BJ (cell line): ENCODE data around the gene PI4KA. TPM values are rescaled to one million over a fixed set of nuclear protein-coding genes. Genes with fewer than 3 reads are reported as not detected.
"Not testable (repeated sequence)": the region's sequence is repeated elsewhere in the genome, so short reads cannot be mapped to it uniquely, and the experiment has no call there.

Source experiments
- CTCF ChIA-PET: fragments of 350-600 bp; formaldehyde crosslinking; extraction: SDS; loops from one replicate; lab custom pipeline; 2021; ENCODE audit warnings: antibody characterized with exemption, inconsistent platforms; lab: Yijun Ruan, JAX
- POLR2A ChIA-PET: fragments of 300-600 bp; sonication (Branson Sonifier 250); formaldehyde crosslinking; extraction: SDS; loops from one replicate; lab custom pipeline; 2021; ENCODE audit warnings: antibody characterized with exemption; lab: Charles Lee
- DNase-seq: peaks from one replicate; pipeline ENCODE4 v3.0.0-alpha.2; 2011; ENCODE audit warnings: low read depth
- H3K27me3 ChIP-seq: 2 replicates; pipeline ENCODE4 v1.6.0; 2011; ENCODE audit warnings: low read length; ENCODE audit not compliant: control insufficient read depth, insufficient read depth
- H3K36me3 ChIP-seq: 2 replicates; pipeline ENCODE4 v1.5.1; 2011; ENCODE audit warnings: low read length; ENCODE audit not compliant: control insufficient read depth, insufficient read depth
- H3K4me3 ChIP-seq: 2 replicates; pipeline ENCODE4 v1.5.1; 2011; ENCODE audit warnings: low read depth, mild to moderate bottlenecking, control low read depth, low read length
- CTCF ChIP-seq: IDR thresholded peaks from 2 replicates; pipeline ENCODE4 v1.5.1; 2011; ENCODE audit warnings: low read depth, mild to moderate bottlenecking, control low read depth, inconsistent platforms, low read length, moderate library complexity; ENCODE audit not compliant: insufficient read depth
- polyA plus RNA-seq: library from polyadenylated mRNA; depleted of rRNA; stranded (reverse); fragments of >200 nt; gene quantifications from 2 replicates; pipeline ENCODE4 v1.2.3, GENCODE V29; 2011

PI4KA gene
- polyA plus RNA-seq, 1 experiment, result 34.2 TPM

DNA sequence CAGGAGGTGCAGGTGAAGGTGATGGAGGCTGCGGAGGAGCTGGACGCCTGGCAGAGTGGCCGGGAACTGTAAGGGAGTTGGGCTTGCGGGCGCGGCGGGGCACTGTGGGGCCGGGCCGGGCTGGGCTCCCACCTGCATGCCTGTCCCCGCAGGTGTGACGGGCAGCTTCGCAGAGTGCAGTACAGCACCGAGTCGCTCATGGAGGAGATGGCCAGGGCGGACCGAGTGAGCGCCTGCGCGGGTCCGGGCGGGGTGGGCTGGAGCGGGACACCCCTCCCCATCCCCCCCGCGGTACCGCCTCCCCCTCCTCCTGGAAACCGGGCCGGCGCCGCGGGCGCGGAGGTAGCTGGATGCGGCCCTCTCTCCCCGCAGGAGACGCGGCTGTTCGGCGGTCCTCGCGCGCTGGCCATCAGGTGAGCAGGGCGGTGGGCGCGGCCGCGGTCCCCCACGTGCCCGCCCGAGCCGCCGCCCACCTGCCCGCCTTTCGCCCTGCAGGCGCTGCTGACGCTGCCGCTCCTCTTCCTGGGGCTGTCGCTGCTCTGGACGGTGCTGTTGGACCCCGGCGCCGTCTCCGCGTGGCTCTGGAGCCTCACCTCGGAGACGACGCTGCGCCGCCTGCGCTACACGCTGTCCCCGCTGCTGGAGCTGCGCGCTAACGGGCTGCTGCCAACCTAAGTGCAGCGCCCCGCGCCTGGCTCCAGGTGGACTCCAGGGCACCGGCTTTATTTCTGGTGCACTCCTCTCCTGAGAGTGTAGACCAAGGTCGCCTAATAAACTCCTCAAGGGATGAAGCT, 154.6 kb downstream of the PI4KA start:
- H3K27me3 ChIP-seq, H3K36me3 ChIP-seq, DNase-seq: not testable (repeated sequence)
- H3K4me3 ChIP-seq, result peak overlapping the region; percentile 19
- ChIA-PET CTCF (interaction anchor here (0.5 kb wide), 1 partner anchor 22 kb away, joined by 3 read pairs; no protein-coding TSS in a partner anchor), POLR2A (interaction anchor here (0.6 kb wide), 1 partner anchor 196 kb away, joined by 4 read pairs; no protein-coding TSS in a partner anchor)

- peak overlapping the region; percentile 29 for H3K4me3 ChIP-seq
- POLR2A ChIA-PET, result interaction anchor here (0.6 kb wide), 1 partner anchor 195 kb away, joined by 4 read pairs; no protein-coding TSS in a partner anchor
- H3K27me3 ChIP-seq, CTCF ChIA-PET, H3K36me3 ChIP-seq, DNase-seq: not testable (repeated sequence)
These were observed 155.2 kb downstream of the PI4KA start for GRCh38 chr22:20703414-20703806.

GRCh38 chr22:20702546-20703413, 155.8 kb downstream of the PI4KA start:
- H3K27me3 ChIP-seq, H3K36me3 ChIP-seq, CTCF ChIA-PET: not testable (repeated sequence)
- peak; percentile 52 for DNase-seq
- peak overlapping the region; percentile 66 for H3K4me3 ChIP-seq
- POLR2A ChIA-PET, result interaction anchor here (0.6 kb wide), 1 partner anchor 195 kb away, joined by 4 read pairs; no protein-coding TSS in a partner anchor

GRCh38 chr22:20702175-20702545, 156.5 kb downstream of the PI4KA start:
- POLR2A ChIA-PET, H3K27me3 ChIP-seq, CTCF ChIA-PET, DNase-seq, H3K36me3 ChIP-seq: not testable (repeated sequence)
- peak overlapping the region; percentile 66 for H3K4me3 ChIP-seq

DNA sequence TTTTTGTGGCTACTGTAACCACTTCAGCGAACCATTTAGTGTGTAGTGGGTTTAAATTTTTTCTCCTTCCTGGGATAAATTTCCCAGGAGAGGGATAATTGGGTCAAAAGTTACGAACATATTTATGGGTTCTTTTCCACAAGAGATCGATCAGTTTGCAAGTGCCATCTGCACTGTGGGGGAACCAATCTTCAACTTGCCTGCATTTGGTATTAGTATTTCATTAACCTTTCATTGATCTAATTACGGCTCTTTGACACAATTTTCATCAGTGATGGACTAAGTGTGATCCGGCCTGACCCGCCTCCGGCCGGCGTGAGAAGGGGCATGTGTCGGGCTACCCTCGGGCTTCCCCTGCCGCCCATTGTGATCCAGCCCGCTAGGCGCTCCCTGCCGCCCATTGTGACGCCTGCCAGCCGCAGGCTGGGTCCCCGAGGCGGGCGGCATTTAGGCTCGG, 156.9 kb downstream of the PI4KA start:
- H3K36me3 ChIP-seq, CTCF ChIA-PET, H3K27me3 ChIP-seq, POLR2A ChIA-PET, DNase-seq: not testable (repeated sequence)
- peak overlapping the region; percentile 66 for H3K4me3 ChIP-seq

- H3K4me3 ChIP-seq, DNase-seq, POLR2A ChIA-PET, H3K36me3 ChIP-seq, H3K27me3 ChIP-seq: not testable (repeated sequence)
- CTCF ChIA-PET, result interaction anchor here (1.2 kb wide), 1 partner anchor 94 kb away, joined by 4 read pairs; no protein-coding TSS in a partner anchor
These were observed 158.3 kb downstream of the PI4KA start for GRCh38 chr22:20700347-20700746.

GRCh38 chr22:20699856-20700255, 158.8 kb downstream of the PI4KA start:
- DNase-seq, H3K36me3 ChIP-seq, H3K27me3 ChIP-seq, POLR2A ChIA-PET, H3K4me3 ChIP-seq: not testable (repeated sequence)
- CTCF ChIA-PET, result interaction anchor here (1.2 kb wide), 1 partner anchor 93 kb away, joined by 4 read pairs; no protein-coding TSS in a partner anchor

- H3K27me3 ChIP-seq, H3K36me3 ChIP-seq, POLR2A ChIA-PET, H3K4me3 ChIP-seq, CTCF ChIA-PET: not testable (repeated sequence)
- peak; percentile 50 for TF ChIP-seq CTCF
- peak; percentile 16 for DNase-seq
These were observed 161.0 kb downstream of the PI4KA start for GRCh38 chr22:20697481-20698113.

GRCh38 chr22:20696056-20696455, 162.6 kb downstream of the PI4KA start:
- H3K36me3 ChIP-seq, CTCF ChIA-PET, H3K27me3 ChIP-seq, H3K4me3 ChIP-seq, DNase-seq, POLR2A ChIA-PET: not testable (repeated sequence)

GRCh38 chr22:20695205-20695604, 163.4 kb downstream of the PI4KA start:
- H3K27me3 ChIP-seq, CTCF ChIA-PET, H3K4me3 ChIP-seq, POLR2A ChIA-PET, DNase-seq, H3K36me3 ChIP-seq: not testable (repeated sequence)

GRCh38 chr22:20694256-20694655, 164.4 kb downstream of the PI4KA start:
- H3K36me3 ChIP-seq, H3K27me3 ChIP-seq, DNase-seq, H3K4me3 ChIP-seq, POLR2A ChIA-PET, CTCF ChIA-PET: not testable (repeated sequence)
